HG03439 (cell line): ENCODE results near the gene PDE9A.

ENCODE experiments used
- ATAC-seq: cut with Tn5 transposase; IDR thresholded peaks from one replicate; pipeline ENCODE4 v1.9.1; 2021; ENCODE audit warnings: mild to moderate bottlenecking, moderate library complexity; ENCODE audit not compliant: unreplicated experiment

Gene PDE9A

DNA sequence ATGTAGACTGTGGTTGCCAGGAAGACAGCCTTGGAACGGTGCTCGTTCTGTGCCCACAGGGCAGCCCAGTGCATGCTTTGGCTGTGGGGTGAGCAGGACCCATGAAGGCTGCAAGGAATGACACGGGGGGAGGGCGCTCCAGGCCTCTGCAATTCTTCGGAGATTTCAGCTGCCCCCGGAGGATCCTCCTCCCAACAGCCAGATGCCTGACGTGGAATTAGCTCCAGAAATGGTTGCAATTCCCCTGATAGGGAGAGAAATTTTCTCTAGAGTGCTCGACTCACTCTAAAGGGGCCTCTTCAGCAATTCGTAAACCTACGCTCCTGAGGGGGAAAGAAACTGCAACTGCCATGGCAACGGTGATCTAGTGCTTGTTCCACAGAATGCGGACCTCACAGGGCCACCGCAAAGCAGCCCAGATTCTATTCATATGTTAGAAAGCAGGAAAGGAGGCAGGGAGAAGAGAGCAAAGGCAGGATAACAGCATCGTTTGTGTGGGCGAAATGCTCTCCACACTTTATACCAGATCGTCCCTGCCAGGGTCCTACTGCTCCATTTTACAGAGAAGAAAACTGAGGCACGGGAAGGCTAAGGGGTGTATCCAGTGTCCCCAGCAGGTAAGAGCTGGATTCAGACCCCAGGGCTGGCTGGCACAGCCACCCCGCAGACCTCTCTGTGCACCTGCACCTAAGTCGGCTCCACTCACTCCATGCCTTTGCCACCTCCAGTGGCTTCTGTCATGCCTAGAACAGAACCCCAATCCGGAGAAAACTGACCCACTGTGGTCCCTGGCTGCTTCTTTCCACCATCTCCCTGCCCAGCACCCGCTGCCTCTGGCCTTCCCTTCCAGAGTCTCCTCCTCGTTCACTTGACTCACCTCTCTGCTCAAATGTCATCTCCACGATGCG lies 11.9 kb upstream of the PDE9A start:
- ATAC-seq = no peak

DNA sequence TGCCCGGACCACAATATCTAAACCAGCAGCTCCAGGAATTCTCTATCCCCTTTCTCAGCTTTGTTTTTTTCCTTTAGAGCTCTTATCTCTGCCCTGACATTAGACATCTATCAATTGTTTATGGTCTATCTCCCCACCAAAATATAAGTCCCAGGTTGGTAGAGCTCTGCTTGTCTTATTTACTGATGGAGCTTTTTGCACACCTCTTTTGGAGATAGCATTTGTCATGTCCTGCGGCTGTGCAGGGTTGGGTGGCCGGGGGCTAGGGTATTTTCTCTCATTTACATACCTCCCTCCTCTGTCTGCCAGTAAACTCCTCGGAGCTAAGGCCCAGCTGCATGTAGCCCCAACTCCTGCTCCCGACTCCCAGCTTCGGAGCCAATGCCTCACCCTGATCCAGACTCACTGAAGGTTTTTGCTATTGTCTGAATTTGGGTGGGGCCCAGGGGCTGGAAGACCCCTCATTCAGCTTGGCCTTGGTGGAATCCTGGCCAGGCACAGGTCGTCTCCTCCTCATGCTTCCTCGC lies 11.1 kb upstream of the PDE9A start:
- ATAC-seq = no peak

DNA sequence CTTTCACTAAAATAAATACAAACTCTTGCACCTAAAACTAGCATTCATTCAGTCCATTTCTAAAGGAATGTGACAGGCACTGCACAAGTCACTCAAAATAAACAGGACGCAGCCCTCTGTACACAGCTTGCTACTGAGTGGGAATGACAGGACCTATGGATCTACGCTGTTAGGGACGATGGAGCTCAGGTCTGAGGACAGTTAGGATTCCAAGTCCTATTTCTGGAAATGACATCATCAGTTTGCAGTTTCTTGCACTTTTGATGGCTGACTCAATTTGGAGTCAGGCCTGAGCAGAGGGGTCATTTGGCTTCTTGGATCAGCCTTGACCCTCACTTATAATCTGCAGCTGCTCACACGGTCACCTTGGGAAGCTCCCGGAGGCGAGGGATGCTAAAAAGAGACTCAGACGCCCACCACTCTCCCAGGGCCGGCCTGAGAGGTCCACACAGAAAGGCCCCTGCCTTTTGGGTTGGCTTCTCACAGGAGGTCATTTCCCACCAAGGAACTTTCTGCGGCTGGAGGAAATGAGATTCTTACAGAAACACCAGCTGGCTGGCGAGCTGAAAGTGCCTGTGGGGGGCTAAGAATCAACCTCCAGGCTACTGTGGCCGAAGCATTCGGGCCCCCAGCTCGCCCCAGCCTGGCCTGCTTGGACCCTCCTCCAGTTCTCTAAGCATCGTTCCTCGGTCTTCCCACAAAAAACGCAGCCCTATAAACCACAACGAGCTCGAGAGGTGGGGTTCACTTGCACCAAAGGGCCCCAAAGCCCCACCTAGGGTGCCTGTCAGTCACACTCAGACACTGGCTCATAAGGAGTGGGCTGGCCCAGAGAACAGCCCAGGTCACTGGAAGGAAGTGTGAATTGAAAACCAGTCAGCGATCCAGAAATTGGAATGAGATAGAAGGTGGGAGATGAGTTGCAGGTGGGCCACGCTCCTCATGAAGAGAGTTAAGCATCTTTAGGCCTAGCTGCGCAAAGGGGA lies 8.9 kb upstream of the PDE9A start:
- ATAC-seq = no peak

DNA sequence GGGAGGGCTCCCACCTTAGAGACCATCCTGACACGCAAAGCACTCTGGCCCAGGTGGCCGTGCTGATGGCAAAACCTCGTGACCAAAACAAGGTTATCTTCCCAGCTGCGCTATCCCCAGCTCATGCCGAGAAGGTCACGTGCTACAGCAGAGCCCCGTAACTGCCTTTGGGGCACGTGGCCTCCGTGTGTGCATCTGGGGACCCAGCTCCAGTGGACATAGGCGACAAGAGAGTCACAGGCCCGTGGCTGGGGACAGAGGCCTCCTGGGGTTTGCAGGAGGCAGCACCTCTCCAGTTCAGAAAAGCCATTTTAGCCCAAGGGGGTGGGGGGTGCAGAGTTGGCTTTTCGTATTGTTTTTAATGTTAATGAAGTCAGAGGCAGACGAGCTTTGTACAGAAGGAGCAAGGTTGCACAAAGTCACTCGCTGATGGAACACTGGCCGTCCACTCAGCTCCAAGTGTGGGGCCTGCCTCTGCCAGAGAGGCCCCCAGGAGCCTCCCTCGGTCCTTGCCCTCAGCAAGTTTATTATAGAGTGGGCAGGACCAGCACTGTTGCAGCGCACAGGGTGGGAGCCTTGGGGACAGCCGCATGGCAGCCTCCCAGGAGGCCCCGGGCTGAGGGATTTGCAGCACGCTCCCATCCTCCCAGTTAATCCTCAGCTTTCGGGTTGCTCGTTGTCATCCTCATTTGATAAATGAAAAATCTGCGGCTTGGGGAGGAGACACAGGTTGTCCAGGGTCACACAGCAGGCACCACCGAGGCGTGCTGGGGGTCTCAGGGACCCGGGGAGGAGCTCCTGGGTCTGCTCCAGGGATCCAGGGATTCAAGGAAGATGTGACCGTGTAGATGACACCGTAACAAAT lies 8.0 kb upstream of the PDE9A start:
- no peak for ATAC-seq

DNA sequence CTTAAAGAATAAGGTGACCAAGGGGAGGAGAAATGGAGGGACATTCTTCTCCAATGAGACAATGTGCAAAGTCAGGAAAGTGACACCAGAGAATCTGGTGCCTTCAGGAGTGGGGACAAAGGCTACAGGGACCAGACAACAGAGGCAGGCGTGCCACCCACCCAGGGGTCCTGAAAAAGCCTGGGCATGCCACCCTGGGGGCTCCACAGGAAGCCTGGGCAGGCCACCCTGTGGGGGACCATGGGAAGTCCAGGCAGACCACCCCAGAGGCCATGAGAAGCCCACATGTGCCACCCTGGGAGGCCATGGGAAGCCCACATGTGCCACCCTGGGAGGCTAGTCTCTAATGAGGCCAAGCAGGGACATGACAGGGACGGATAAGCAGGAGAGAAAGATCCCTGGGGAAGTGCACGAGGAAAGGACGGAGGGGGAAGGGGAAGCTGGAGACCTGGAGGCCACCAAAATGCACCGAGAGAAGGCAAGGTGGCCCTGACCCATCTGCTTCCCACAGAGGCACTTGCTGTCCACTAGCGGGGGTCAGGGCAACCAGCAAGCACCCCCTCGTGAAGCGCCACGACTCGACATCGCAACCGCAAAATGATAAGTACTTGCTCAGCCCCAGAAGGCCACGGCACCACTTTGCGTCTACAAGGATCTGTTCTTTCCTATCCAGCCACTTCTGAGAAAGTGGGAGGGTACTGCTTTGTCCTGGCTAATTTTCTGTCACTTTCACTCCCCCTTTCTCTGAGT lies 7.2 kb upstream of the PDE9A start:
- no peak for ATAC-seq

DNA sequence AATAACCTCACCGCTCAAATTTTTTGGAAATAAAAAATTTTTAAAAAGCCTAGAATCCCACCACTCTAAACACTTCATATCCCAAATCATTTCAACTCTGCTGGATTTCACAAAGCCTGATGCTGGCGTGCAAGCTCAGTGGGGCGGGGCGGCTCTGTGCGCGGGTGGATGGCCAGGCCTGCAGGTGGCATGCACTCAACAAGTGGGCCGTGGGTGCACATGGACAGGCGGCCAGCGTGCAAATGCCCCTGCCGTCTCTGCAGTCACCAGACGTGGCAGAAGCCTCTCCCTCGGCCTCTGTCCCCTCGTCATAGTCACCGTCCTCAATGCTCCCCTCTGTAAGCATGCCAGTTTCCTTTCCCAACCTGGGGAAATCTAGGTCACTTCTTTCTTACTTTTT lies 6.6 kb upstream of the PDE9A start:
- ATAC-seq = no peak

DNA sequence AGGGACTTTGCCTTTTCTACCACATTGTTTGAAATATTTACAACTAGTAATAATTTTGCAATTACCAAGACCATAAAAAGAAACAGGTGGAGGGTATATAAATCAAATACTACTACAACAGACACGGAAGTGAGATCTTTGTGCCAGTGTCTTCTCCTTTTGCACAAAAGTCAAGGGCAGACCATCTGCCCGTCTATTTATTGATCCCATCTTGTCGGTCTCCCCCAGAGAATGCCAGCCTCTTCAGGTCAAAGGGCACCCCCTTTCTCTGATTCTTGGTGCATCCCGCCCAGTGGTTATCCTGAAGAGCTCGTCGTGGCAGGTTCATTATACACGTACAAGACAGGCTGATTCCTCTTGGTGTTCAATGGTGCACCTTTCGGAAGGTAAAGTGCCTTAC lies 4.8 kb upstream of the PDE9A start:
- ATAC-seq = no peak

DNA sequence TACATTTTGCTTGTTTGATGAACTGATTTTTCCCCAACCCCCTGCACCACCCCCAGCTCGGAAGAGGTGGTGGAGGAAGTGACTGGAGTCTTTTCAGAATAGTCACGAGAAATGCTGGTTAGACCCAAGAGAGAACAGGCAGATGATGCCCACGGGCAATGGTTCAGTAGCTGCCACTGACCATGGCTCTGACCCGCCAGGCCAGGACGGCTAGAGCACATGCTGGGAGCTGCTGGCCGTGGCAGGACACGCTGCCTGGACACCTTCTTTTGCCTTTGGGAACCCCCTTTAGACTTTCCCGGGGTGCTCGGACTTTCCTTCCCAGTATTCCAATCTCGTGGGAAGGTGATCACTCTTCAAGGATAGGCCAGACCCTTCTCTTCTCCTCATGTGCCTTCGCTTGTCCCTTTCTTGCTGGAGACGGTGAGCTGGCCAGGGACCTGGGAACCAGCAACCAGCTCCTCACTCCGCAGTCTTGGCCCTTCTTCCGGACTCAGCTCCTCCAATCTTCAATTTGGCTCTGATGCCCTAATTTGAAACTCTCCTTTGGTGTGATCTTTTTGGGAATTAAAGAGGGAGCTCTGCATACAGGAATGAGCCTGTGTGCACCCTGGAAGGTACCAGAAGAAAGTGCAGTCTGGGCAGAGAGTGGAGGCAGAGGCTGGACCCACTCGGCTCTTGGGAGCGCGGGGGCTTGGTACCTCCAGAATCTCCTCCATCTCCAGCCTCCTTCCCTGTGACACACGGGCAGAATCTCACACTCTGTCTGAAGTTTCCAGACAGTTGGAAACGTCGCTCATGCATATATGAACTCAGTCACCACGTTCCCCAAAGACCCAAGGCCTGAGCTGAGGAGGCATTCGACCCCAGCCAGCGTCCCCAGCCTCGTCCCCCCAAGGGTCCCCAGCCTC lies 4.0 kb upstream of the PDE9A start:
- no peak for ATAC-seq

DNA sequence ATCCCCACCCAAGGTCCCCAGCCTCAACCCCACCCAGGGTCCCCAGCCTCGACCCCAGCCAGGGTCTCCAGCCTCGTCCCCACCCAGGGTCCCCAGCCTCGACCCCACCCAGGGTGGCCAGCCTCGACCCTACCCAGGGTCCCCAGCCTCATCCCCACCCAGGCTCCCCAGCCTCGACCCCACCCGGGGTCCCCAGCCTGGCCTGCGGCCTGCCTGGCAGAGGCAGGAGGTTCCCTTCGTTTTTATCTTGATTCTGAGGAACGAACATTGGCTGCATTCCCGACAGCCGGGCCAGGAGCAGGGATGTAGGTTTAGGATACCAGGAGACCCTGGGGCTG lies 3.4 kb upstream of the PDE9A start:
- ATAC-seq = no peak

DNA sequence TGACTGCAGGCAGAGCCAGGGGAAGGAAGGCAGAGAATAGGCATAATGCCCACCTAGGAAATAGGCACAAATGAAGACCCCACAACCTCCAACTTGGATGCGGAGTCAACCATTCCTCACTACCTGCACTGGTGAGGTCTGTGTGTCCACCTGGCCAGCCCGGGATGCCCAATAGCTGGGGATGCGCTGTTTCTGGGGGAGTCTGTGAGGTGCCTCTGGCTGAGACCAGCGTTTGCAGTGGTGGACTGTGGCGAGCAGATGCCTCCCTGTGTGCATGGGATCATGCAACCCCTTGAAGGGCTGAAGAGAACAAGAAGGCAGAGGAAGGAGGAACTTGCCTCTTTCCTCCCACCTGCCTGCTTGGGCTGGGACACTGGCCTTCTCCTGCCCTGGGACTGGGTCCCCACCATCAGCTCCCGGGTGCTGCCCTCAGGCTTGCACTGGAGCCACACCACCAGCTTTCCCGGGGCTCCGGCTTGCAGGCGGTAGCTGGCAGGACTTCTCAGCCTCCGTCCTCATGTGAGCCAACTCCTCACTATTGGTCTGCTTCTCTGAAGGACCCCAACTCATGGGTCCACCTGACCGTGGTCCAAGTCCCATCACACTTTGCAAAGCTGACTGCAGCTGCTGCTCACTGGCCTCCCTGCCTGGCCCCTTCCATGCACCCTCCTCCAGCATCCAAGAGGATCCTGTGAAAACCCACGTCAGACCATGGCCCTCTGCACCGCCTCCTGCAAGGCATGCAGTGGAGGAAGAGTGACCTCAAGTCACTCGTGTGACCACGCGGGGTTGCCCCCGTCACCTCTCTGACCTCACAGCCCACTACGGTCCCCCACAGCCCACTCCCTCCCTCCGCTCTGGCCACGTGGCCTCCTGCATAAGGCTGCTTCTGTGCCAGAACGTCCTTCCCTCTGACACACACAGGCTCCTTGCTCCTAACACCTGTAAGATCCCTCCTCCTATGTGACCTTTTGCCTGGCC lies 2.7 kb upstream of the PDE9A start:
- ATAC-seq = no peak

DNA sequence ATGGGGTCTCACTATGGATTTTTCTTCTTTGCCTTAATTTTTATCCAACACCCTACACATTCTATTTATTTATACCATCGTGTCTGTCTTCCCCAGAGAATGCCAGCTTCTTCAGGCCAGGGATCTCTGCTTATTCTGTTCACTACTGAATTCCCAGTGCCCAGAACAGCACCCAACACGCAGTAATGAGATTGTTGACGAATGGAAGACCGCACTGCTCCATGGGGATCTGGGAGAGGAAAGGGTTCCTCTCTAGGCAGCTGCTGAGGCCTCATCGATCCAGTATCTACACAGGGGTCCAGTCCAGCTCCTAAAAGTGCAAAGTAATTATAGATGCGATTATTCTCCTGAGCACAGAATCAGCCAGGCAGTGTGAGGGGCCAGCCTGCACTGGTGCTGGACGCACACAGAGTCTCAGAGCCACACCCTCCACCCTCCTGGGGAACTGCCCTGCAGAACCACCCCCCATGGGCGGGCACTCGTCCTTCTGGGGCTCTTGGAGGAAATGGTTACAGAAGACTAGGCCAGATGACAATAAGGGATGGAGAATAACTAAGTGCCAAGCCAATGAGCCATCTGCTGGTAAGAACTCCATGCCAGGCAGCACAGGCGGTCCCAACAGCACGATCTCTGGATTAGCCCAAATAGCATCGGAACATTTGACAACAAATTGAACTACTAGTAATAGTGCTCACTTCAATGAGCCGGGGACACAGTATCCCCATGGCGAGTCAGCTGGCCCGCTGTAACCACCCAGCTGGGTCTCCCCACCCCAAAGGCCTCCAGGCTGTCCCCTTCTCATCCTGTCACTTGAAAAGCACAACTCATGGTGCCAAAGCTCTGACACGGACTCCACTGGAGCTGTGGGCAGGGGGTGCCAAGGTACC lies 1.7 kb upstream of the PDE9A start:
- no peak for ATAC-seq

DNA sequence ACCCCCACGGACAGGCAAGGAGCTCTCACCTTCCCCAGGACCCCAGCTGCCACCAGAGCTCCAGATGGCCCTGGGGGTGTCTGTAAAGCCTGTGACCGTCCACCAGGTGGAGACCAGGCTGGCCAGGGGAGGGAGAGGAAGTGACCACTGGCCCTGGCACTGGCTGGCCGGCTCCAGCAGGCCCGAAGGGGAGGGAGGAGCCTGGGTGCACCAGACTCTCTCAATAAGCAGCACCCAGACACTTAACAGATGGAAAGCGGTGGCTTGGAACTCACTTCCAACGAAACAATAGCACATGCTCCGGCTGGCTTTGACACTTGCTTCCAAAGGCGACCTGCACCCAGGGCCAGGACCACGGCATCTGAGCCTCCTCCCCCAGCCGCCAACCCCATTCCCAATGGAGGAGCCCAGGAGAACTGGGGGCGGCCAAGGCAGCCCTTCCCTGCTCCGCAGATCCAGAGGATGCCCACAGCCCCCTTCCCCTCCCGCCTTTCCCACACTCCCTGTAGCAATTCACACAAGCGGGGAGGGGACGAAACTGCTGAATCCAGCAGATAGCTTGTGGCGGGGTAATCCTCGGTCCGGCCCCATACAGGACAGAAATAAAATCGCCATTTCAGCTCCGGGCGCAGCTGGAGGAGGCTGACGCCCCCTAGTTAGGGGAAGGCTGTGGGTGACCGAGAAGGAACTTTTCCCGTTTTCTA lies 742 bp upstream of the PDE9A start:
- ATAC-seq = no peak

DNA sequence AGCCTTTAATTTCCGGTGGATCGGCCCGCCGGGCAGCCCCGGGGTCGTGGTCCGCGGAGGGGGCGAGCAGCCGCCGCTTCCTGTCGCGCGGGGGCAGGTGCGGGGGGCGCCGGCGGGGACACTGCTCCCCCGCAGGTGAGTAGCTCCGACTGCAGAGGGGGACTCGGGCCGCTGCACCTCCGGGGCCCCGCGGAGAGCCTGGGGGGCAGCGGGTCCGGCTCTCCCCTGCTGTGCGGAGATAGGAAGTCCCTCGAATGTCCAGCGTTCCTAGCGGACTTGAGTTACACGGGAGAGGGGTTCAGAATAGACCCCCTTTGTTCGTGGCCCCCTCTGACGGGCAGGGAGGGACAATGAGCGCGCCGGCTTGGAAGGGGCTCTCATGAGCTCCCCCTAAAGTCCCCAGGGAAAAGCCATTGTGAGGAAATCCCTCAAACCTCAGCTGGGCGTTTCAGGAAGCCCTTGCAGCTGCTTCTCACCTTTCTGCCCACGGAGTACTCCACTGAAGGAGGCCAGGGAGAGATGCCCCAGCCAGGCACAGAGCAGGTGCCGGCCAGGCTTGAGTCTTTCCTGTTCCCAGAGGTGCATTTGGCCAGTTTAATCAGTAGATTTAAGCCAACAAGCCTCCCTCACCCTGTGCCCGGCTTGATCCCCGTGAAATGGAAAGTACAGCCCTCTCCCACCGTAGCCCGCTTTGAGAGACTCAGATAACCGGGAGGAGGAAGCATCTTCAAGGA lies 925 bp downstream of the PDE9A start:
- ATAC-seq = no peak

DNA sequence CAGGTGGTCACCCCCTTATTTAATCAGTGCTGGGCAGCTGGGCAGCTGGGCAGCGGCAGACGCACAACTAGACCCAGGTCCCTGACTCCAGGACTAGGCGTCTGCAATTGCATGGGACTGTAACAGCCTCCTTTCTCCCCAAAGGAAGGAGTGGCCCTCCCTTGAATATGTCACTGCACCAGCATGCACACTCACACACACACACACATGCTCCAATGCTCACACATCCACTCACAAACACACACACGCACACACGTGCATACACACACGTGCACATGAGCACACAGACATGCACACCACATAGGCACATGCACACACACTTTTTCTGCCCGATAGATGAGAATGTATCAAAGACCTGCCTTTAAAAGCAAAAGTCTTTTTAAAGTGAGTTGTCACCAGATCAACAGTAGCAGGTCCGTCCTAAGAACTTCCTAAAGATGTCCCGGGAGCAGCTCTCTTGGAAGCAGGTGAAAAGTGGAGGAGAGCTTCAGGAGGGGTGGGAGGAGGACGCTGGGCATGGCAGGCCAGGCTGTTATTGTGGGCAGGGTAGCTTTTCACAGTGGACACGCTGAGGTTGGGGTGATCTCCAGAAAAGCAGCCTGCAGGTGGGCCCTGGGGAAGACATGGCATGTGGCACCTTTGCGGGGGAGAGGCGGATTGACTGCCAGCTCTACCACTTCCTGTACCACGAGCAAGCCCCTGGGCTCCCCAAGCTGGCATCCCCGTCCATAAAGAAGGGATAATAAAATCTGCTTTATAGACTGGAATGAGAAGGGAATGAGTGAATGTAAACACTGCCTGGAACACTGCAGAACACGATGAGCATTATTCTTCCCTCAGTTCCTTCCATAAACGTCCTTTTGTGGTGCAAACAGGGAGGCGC lies 1.7 kb downstream of the PDE9A start:
- no peak for ATAC-seq
